K562 (cell line): ENCODE measurements around the gene ATP9B.
A peak's percentile ranks its signal among the peaks of the same experiment; 100 is the strongest.

Source experiments
- ADNP ChIP-seq: fragments of 200-800 bp; sonication (Bioruptor generic); IDR thresholded peaks from 2 replicates; pipeline ENCODE4 v1.6.1; 2016; ENCODE audit warnings: missing genetic modification characterization, missing compliant biosample characterization
- C11orf30 ChIP-seq: fragments of 450-650 bp; IDR thresholded peaks from 2 replicates; pipeline ENCODE4 v1.6.1; 2016; ENCODE audit warnings: low read depth, mild to moderate bottlenecking
- CREB1 ChIP-seq, 2 experiments: sonication (generic) in 1 of 2; formaldehyde crosslinking in 1 of 2; IDR thresholded peaks; 2 replicates each; pipeline versions ENCODE4 v1.6.1 to v1.8.0; 2012 to 2022; ENCODE audit warnings: inconsistent platforms in 1 of 2, mild to moderate bottlenecking in 1 of 2, missing genetic modification reagents in 1 of 2, moderate library complexity in 1 of 2
- MCM3 ChIP-seq: fragments of 450-650 bp; IDR thresholded peaks from 2 replicates; pipeline ENCODE4 v1.6.1; 2016
- SRSF3 ChIP-seq: fragments of 200-400 bp; formaldehyde crosslinking; IDR thresholded peaks from 2 replicates; pipeline ENCODE4 v1.6.1; 2016; ENCODE audit warnings: mild to moderate bottlenecking, low read length, moderate library complexity; ENCODE audit not compliant: insufficient read depth
- ZNF384 ChIP-seq: IDR thresholded peaks from 2 replicates; pipeline ENCODE4 v1.6.1; 2012; ENCODE audit warnings: low read depth, low read length, improper control_type of control experiment
- TF ChIP-seq, protein P1 (sequence below): sonication (generic); formaldehyde crosslinking; IDR thresholded peaks from 2 replicates; pipeline ENCODE4 v1.8.1; 2023; ENCODE audit warnings: mild to moderate bottlenecking, missing genetic modification reagents
- TF ChIP-seq, protein P2 (sequence below), 2 experiments: fragments of 450-650 bp; formaldehyde crosslinking in 1 of 2; IDR thresholded peaks; 2 replicates each; pipeline versions ENCODE4 v1.4.0 to v1.6.1; 2014 to 2020; ENCODE audit warnings: mild to moderate bottlenecking in 2 of 2, borderline replicate concordance in 1 of 2, low read depth in 1 of 2

GRCh38 chr18:79380816-79381806 lies 311.9 kb downstream of the ATP9B start:
- no peak for TF ChIP-seq MCM3
- no peak for TF ChIP-seq SRSF3
- no peak for TF ChIP-seq ADNP (tag)
- no peak for TF ChIP-seq ZNF384
- TF ChIP-seq CREB1 (IDR thresholded peaks at IDR 0.05) = no peak
- TF ChIP-seq CREB1 (CRISPR knock-in tag; IDR thresholded peaks at IDR 0.05) = no peak
- no peak for TF ChIP-seq C11orf30
- TF ChIP-seq, protein P1, sequence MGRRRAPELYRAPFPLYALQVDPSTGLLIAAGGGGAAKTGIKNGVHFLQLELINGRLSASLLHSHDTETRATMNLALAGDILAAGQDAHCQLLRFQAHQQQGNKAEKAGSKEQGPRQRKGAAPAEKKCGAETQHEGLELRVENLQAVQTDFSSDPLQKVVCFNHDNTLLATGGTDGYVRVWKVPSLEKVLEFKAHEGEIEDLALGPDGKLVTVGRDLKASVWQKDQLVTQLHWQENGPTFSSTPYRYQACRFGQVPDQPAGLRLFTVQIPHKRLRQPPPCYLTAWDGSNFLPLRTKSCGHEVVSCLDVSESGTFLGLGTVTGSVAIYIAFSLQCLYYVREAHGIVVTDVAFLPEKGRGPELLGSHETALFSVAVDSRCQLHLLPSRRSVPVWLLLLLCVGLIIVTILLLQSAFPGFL (CRISPR knock-in tag) = no peak
- TF ChIP-seq, protein P2, sequence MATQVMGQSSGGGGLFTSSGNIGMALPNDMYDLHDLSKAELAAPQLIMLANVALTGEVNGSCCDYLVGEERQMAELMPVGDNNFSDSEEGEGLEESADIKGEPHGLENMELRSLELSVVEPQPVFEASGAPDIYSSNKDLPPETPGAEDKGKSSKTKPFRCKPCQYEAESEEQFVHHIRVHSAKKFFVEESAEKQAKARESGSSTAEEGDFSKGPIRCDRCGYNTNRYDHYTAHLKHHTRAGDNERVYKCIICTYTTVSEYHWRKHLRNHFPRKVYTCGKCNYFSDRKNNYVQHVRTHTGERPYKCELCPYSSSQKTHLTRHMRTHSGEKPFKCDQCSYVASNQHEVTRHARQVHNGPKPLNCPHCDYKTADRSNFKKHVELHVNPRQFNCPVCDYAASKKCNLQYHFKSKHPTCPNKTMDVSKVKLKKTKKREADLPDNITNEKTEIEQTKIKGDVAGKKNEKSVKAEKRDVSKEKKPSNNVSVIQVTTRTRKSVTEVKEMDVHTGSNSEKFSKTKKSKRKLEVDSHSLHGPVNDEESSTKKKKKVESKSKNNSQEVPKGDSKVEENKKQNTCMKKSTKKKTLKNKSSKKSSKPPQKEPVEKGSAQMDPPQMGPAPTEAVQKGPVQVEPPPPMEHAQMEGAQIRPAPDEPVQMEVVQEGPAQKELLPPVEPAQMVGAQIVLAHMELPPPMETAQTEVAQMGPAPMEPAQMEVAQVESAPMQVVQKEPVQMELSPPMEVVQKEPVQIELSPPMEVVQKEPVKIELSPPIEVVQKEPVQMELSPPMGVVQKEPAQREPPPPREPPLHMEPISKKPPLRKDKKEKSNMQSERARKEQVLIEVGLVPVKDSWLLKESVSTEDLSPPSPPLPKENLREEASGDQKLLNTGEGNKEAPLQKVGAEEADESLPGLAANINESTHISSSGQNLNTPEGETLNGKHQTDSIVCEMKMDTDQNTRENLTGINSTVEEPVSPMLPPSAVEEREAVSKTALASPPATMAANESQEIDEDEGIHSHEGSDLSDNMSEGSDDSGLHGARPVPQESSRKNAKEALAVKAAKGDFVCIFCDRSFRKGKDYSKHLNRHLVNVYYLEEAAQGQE (IDR thresholded peaks at IDR 0.05; ENCODE audit: borderline replicate concordance) = peak; percentile 81
- TF ChIP-seq, protein P2 (CRISPR knock-in tag; IDR thresholded peaks at IDR 0.05; ENCODE audit: low read depth) = no peak
